Neural cell (in vitro differentiated cells): ENCODE measurements around the gene ACAA1. TPM values are rescaled to one million over a fixed set of nuclear protein-coding genes. Genes with fewer than 3 reads are reported as not detected.

ENCODE experiments used
- H2AFZ ChIP-seq: fragments of 200-600, 300-800 bp; sonication (generic), shearing (Covaris generic); 2 replicates; pipeline ENCODE4 v1.6.0; 2014; ENCODE audit warnings: low read depth, mild to moderate bottlenecking, antibody characterized with exemption, low read length, moderate library complexity
- H3F3A ChIP-seq: fragments of 200-600 bp; shearing (Covaris generic); 2 replicates; pipeline ENCODE4 v1.6.1; 2016; ENCODE audit warnings: mild to moderate bottlenecking, moderate library complexity, mixed read lengths, antibody characterized with exemption, low read length; ENCODE audit not compliant: insufficient read depth, poor library complexity, severe bottlenecking
- H3K27ac ChIP-seq: fragments of 200-600, 300-800 bp; sonication (generic), shearing (Covaris generic); 2 replicates; pipeline ENCODE4 v1.5.1; 2014; ENCODE audit warnings: mild to moderate bottlenecking, low read length, moderate library complexity
- H3K27me3 ChIP-seq: fragments of 300-800, 200-600 bp; sonication (generic), shearing (Covaris generic); 2 replicates; pipeline ENCODE4 v1.6.0; 2014; ENCODE audit warnings: mild to moderate bottlenecking, low read depth, low read length, moderate library complexity; ENCODE audit not compliant: insufficient read depth
- H3K36me3 ChIP-seq: fragments of 300-800, 200-600 bp; sonication (generic), shearing (Covaris generic); 2 replicates; pipeline ENCODE4 v1.5.1; 2014; ENCODE audit warnings: mild to moderate bottlenecking, antibody characterized with exemption, low read length, moderate library complexity; ENCODE audit not compliant: insufficient read depth
- H3K4me2 ChIP-seq: fragments of 300-800, 200-600 bp; sonication (generic), shearing (Covaris generic); 2 replicates; pipeline ENCODE4 v1.6.0; 2014; ENCODE audit warnings: mild to moderate bottlenecking, low read length
- H3K4me3 ChIP-seq: fragments of 300-800, 200-600 bp; sonication (generic), shearing (Covaris generic); 2 replicates; pipeline ENCODE4 v1.5.1; 2014; ENCODE audit warnings: mild to moderate bottlenecking, low read length, moderate library complexity
- H3K79me2 ChIP-seq: fragments of 200-600 bp; shearing (Covaris generic); replicated peaks from 2 replicates; pipeline ENCODE4 v1.6.0; 2014; ENCODE audit warnings: mild to moderate bottlenecking, low read length, moderate library complexity; ENCODE audit not compliant: insufficient read depth
- H3K9ac ChIP-seq: fragments of 300-800, 200-600 bp; sonication (generic), shearing (Covaris generic); 2 replicates; pipeline ENCODE4 v1.6.1; 2016; ENCODE audit warnings: mild to moderate bottlenecking, low read length, mixed read lengths
- H3K9me2 ChIP-seq: fragments of 200-600 bp; shearing (Covaris generic); 2 replicates; pipeline ENCODE4 v1.6.1; 2016; ENCODE audit warnings: mild to moderate bottlenecking, low read length, mixed read lengths; ENCODE audit not compliant: insufficient read depth
- H3K9me3 ChIP-seq: fragments of 200-600, 300-800 bp; sonication (generic), shearing (Covaris generic); 2 replicates; pipeline ENCODE4 v1.6.1; 2016; ENCODE audit warnings: mild to moderate bottlenecking, mixed run types, low read length, moderate library complexity, mixed read lengths
- H4K20me1 ChIP-seq: fragments of 200-600 bp; shearing (Covaris generic); 2 replicates; pipeline ENCODE4 v1.6.1; 2016; ENCODE audit warnings: mild to moderate bottlenecking, mixed run types; ENCODE audit not compliant: insufficient read depth
- EZH2 ChIP-seq: fragments of 200-600, 300-800 bp; shearing (Covaris generic), sonication (generic); IDR thresholded peaks from 2 replicates; pipeline ENCODE4 v1.6.1; 2014; ENCODE audit warnings: antibody characterized with exemption, low read length, borderline replicate concordance, mild to moderate bottlenecking; ENCODE audit not compliant: insufficient read depth, poor library complexity, severe bottlenecking
- MXI1 ChIP-seq: fragments of 450-650 bp; conservative IDR thresholded peaks from 2 replicates; pipeline ENCODE4 v1.6.1; 2014; ENCODE audit warnings: antibody characterized with exemption, mild to moderate bottlenecking; ENCODE audit not compliant: poor library complexity, severe bottlenecking
- POLR2AphosphoS5 ChIP-seq: IDR thresholded peaks from 2 replicates; pipeline ENCODE4 v1.6.1; 2012
- REST ChIP-seq: IDR thresholded peaks from 2 replicates; pipeline ENCODE4 v1.6.1; 2012; ENCODE audit warnings: borderline replicate concordance
- SMC3 ChIP-seq: fragments of 450-650 bp; conservative IDR thresholded peaks from 2 replicates; pipeline ENCODE4 v1.6.1; 2014; ENCODE audit warnings: antibody characterized with exemption, mild to moderate bottlenecking, moderate library complexity; ENCODE audit not compliant: poor library complexity
- TAF1 ChIP-seq: IDR thresholded peaks from 2 replicates; pipeline ENCODE4 v1.6.1; 2012; ENCODE audit warnings: low read depth
- polyA plus RNA-seq: library from polyadenylated mRNA; depleted of rRNA; stranded (reverse); fragments of >200 nt; gene quantifications from 2 replicates; pipeline ENCODE4 v1.2.3, GENCODE V29; 2014
- TF ChIP-seq, protein P1 (sequence below): fragments of 450-650 bp; IDR thresholded peaks from 2 replicates; pipeline ENCODE4 v1.5.1; 2014; ENCODE audit warnings: antibody characterized with exemption, mild to moderate bottlenecking, moderate library complexity; ENCODE audit not compliant: poor library complexity, severe bottlenecking

ACAA1 gene
- polyA plus RNA-seq, 1 donor from 2014 or later, result 59.1 TPM

DNA sequence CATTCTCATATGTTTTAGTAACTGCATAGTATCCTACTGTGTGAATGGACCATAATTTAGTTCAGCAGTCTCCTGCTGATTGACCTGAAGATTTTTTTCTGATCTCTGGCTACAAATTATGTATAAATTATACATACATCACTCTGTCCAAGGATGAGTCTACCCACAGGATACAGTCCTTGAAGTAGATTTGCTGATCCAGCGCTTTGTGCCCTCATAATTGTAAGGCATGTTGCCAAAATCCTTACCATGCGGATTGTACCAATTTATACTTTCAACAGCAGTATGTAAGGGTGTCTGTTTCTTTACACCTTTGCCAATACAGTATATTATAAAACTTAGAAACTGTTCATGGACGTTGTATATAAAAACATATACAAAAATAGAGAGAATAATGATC is 46.5 kb downstream of the ACAA1 start:
- Histone ChIP-seq H3K79me2 (no peaks in the 10 kb centered on the region), H4K20me1 (no peaks in the 10 kb centered on the region), H3K27ac (no peak overlapping the region), H3K4me2 (no peak overlapping the region), H3K9me3 (no peaks in the 10 kb centered on the region), H3K4me3 (no peak overlapping the region), H3K9me2 (no peaks in the 10 kb centered on the region), H3K9ac (no peak overlapping the region), H2AFZ (no peak overlapping the region), H3K27me3 (no peaks in the 10 kb centered on the region), H3K36me3 (no peaks in the 10 kb centered on the region), H3F3A (no peaks in the 10 kb centered on the region)
- TF ChIP-seq SMC3 (no peak), EZH2 (no peak), TAF1 (no peak)

GRCh38 chr3:38089163-38089562 is 47.8 kb downstream of the ACAA1 start:
- H3K9ac ChIP-seq, result no peak overlapping the region
- TF ChIP-seq, protein P1, sequence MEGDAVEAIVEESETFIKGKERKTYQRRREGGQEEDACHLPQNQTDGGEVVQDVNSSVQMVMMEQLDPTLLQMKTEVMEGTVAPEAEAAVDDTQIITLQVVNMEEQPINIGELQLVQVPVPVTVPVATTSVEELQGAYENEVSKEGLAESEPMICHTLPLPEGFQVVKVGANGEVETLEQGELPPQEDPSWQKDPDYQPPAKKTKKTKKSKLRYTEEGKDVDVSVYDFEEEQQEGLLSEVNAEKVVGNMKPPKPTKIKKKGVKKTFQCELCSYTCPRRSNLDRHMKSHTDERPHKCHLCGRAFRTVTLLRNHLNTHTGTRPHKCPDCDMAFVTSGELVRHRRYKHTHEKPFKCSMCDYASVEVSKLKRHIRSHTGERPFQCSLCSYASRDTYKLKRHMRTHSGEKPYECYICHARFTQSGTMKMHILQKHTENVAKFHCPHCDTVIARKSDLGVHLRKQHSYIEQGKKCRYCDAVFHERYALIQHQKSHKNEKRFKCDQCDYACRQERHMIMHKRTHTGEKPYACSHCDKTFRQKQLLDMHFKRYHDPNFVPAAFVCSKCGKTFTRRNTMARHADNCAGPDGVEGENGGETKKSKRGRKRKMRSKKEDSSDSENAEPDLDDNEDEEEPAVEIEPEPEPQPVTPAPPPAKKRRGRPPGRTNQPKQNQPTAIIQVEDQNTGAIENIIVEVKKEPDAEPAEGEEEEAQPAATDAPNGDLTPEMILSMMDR, result no peak
- TF ChIP-seq MXI1, result no peak
- TF ChIP-seq REST, result no peak
- no peak for TF ChIP-seq POLR2AphosphoS5
- no peak for TF ChIP-seq TAF1

More at GRCh38 chr3:38089163-38089562, 47.8 kb downstream of the ACAA1 start:
- no peak overlapping the region for H3K27ac ChIP-seq
- no peaks in the 10 kb centered on the region for H4K20me1 ChIP-seq
- no peaks in the 10 kb centered on the region for H3K27me3 ChIP-seq
- H3F3A ChIP-seq, result no peaks in the 10 kb centered on the region
- no peaks in the 10 kb centered on the region for H3K9me3 ChIP-seq
- H3K36me3 ChIP-seq, result no peaks in the 10 kb centered on the region
- no peak overlapping the region for H2AFZ ChIP-seq
- H3K79me2 ChIP-seq, result no peaks in the 10 kb centered on the region
- H3K9me2 ChIP-seq, result no peaks in the 10 kb centered on the region
- no peak overlapping the region for H3K4me3 ChIP-seq
- H3K4me2 ChIP-seq, result no peak overlapping the region
